Panc1 (cell line): Measurements from ENCODE around the gene TSPOAP1. TPM values are rescaled to one million over a fixed set of nuclear protein-coding genes. Genes with fewer than 3 reads are reported as not detected.

Experiments
- ATAC-seq: fragments of 200-7000 bp; cut with Tn5 transposase; 2 replicates; pipeline ENCODE4 v1.9.1; 2020; ENCODE audit warnings: mild to moderate bottlenecking, moderate library complexity
- BruUV-seq: library from RNA; stranded (reverse); fragments of 400-500 nt; replicated peaks from 2 replicates; lab custom pipeline; 2021; lab: Mats Ljungman, UMichigan
- CTCF ChIA-PET: fragments of 300-600 bp; sonication (Branson Sonifier 250); formaldehyde crosslinking; loops from one replicate; lab custom pipeline; 2022; ENCODE audit warnings: antibody characterized with exemption; lab: Charles Lee
- POLR2A ChIA-PET: fragments of 300-600 bp; sonication (Branson Sonifier 250); formaldehyde crosslinking; loops from one replicate; lab custom pipeline; 2022; ENCODE audit warnings: antibody characterized with exemption; lab: Charles Lee
- DNase-seq: peaks from one replicate; pipeline ENCODE4 v3.0.0-alpha.2; 2010; ENCODE audit warnings: low read depth, low spot score
- H3K27ac ChIP-seq: 2 replicates; pipeline ENCODE4 v1.5.1; 2011; ENCODE audit warnings: mild to moderate bottlenecking, low read length, inconsistent platforms
- H3K27me3 ChIP-seq: fragments of 200-500 bp; sonication (Bioruptor generic); 2 replicates; pipeline ENCODE4 v1.6.0; 2014; ENCODE audit warnings: low read length, inconsistent platforms; ENCODE audit not compliant: control insufficient read depth, insufficient read depth
- H3K36me3 ChIP-seq: fragments of 200-500 bp; sonication (Bioruptor generic); 2 replicates; pipeline ENCODE4 v1.5.1; 2014; ENCODE audit warnings: inconsistent platforms, mild to moderate bottlenecking, low read length, moderate library complexity; ENCODE audit not compliant: control insufficient read depth, insufficient read depth
- H3K4me1 ChIP-seq: 2 replicates; pipeline ENCODE4 v1.5.1; 2011; ENCODE audit warnings: inconsistent platforms, mild to moderate bottlenecking, low read length, moderate library complexity; ENCODE audit not compliant: control insufficient read depth, insufficient read depth
- H3K4me3 ChIP-seq, 2 experiments: 2 replicates each; pipeline ENCODE4 v1.5.1; 2011 to 2012; ENCODE audit warnings: low read depth in 2 of 2, low read length in 2 of 2, mild to moderate bottlenecking in 2 of 2, inconsistent platforms in 1 of 2, moderate library complexity in 1 of 2
- H3K9me3 ChIP-seq: fragments of 200-500 bp; sonication (Bioruptor generic); 2 replicates; pipeline ENCODE4 v1.5.1; 2014; ENCODE audit warnings: low read depth, mild to moderate bottlenecking, inconsistent platforms, low read length, moderate library complexity; ENCODE audit not compliant: control insufficient read depth, insufficient read depth
- CTCF ChIP-seq: fragments of 450-650 bp; IDR thresholded peaks from 2 replicates; pipeline ENCODE4 v1.5.1; 2017; ENCODE audit warnings: mild to moderate bottlenecking
- POLR2AphosphoS5 ChIP-seq: IDR thresholded peaks from 2 replicates; pipeline ENCODE4 v1.6.1; 2012; ENCODE audit warnings: mild to moderate bottlenecking, low read depth, low read length, moderate library complexity
- REST ChIP-seq, 2 experiments: IDR thresholded peaks; 2 replicates each; pipeline ENCODE4 v1.6.1; 2011 to 2012; ENCODE audit warnings: low read depth in 2 of 2, control low read depth in 1 of 2, low read length in 1 of 2, mild to moderate bottlenecking in 1 of 2, moderate library complexity in 1 of 2; ENCODE audit not compliant: insufficient read depth in 1 of 2
- SIN3A ChIP-seq: IDR thresholded peaks from 2 replicates; pipeline ENCODE4 v1.6.1; 2012; ENCODE audit warnings: low read depth, mild to moderate bottlenecking, low read length, moderate library complexity, borderline replicate concordance; ENCODE audit not compliant: insufficient read depth
- TCF7L2 ChIP-seq: IDR thresholded peaks from 2 replicates; pipeline ENCODE4 v1.6.1; 2011; ENCODE audit warnings: mild to moderate bottlenecking, low read depth, low read length, inconsistent platforms
- in situ Hi-C: cut with HindIII; loops from 2 replicates; pipeline ENCODE4 v1.10.0; 2016; ENCODE audit warnings: low sequenced_read_pairs, low pct_unique_long_range_greater_than_20kb
- intact Hi-C: fragments of 100-400 bp; cut with micrococcal nuclease; formaldehyde crosslinking; loops from one replicate; pipeline ENCODE4 v1.10.0; 2022; ENCODE audit not compliant: unreplicated experiment
- total RNA-seq: library from RNA; stranded (reverse); gene quantifications from one replicate; pipeline ENCODE4 v1.2.1, GENCODE V29; 2021; ENCODE audit not compliant: unreplicated experiment

TSPOAP1 gene
- total RNA-seq, 1 experiment from 2014 or later: 0.05 TPM

GRCh38 chr17:58367461-58367860, 38.9 kb upstream of the TSPOAP1 start:
- ChIA-PET CTCF (no interaction called here), POLR2A (no interaction called here)
- Histone ChIP-seq H3K27me3 (no peaks in the 10 kb centered on the region), H3K27ac (no peak overlapping the region), H3K4me3 (no peak overlapping the region), H3K9me3 (no peaks in the 10 kb centered on the region), H3K4me1 (no peaks in the 10 kb centered on the region), H3K36me3 (no peaks in the 10 kb centered on the region)
- DNase-seq (no peak), ATAC-seq (no peak)
- no peak for TF ChIP-seq POLR2AphosphoS5
- no peak for TF ChIP-seq SIN3A
- in situ Hi-C loops: no loop called here
- intact Hi-C loops: no loop called here
- no TSS peak for BruUV-seq

GRCh38 chr17:58365980-58366595, 37.5 kb upstream of the TSPOAP1 start:
- H3K27me3 ChIP-seq: no peaks in the 10 kb centered on the region
- no peaks in the 10 kb centered on the region for H3K36me3 ChIP-seq
- TF ChIP-seq REST (IDR thresholded peaks at IDR 0.05; ENCODE audit: insufficient read depth in 1 of 2, low read depth in 2 of 2, low read length in 1 of 2): no peak
- no peak for TF ChIP-seq TCF7L2
- no peak for TF ChIP-seq CTCF
- no peak for TF ChIP-seq SIN3A
- no peak for TF ChIP-seq POLR2AphosphoS5
- CTCF ChIA-PET: no interaction called here
- POLR2A ChIA-PET: interaction anchor here (0.7 kb wide), 1 partner anchor 22 kb away, joined by 4 read pairs; no protein-coding TSS in a partner anchor
- BruUV-seq: no TSS peak
- no peak overlapping the region for H3K27ac ChIP-seq
- H3K4me3 ChIP-seq: no peak overlapping the region
- no peak for DNase-seq
- ATAC-seq: no peak
- H3K9me3 ChIP-seq: no peaks in the 10 kb centered on the region
- in situ Hi-C loops: no loop called here
- intact Hi-C loops: no loop called here
- H3K4me1 ChIP-seq: no peaks in the 10 kb centered on the region
